Hematopoietic multipotent progenitor cell (in vitro differentiated cells): Measurements from ENCODE around the gene PDE1C. TPM values are rescaled to one million over a fixed set of nuclear protein-coding genes. Genes with fewer than 3 reads are reported as not detected.

ENCODE experiments used
- DNase-seq, 3 donors: peaks; one replicate each; pipeline ENCODE4 v3.0.0-alpha.2; 2011 to 2015; ENCODE audit warnings: low read depth in 2 of 3, low spot score in 2 of 3
- total RNA-seq: library from RNA; depleted of rRNA; stranded (reverse); fragments of >200 nt; gene quantifications from one replicate; pipeline ENCODE4 v1.2.3, GENCODE V29; 2012

The PDE1C gene
- total RNA-seq, 1 donor: under 0.01 TPM

GRCh38 chr7:31906479-31907171 lies 163.6 kb downstream of the PDE1C start:
- no peak for DNase-seq

- no peak for DNase-seq
Measured at GRCh38 chr7:31903962-31904361, 166.2 kb downstream of the PDE1C start.

GRCh38 chr7:31899356-31899927 lies 170.8 kb downstream of the PDE1C start:
- DNase-seq: no peak

GRCh38 chr7:31896925-31897324 lies 173.3 kb downstream of the PDE1C start:
- no peak for DNase-seq

GRCh38 chr7:31894308-31894707 lies 175.9 kb downstream of the PDE1C start:
- no peak for DNase-seq

GRCh38 chr7:31893365-31893764 lies 176.8 kb downstream of the PDE1C start:
- no peak for DNase-seq

- no peak for DNase-seq
Measured at GRCh38 chr7:31892099-31892829, 177.9 kb downstream of the PDE1C start.

- no peak for DNase-seq
Measured at GRCh38 chr7:31890766-31891165, 179.4 kb downstream of the PDE1C start.

- DNase-seq: peak in 2 of 3 donors; percentile 5 to 28
Measured at GRCh38 chr7:31890198-31890597, 180.0 kb downstream of the PDE1C start.

- DNase-seq: no peak
Measured at GRCh38 chr7:31887006-31887405, 183.2 kb downstream of the PDE1C start.

GRCh38 chr7:31885171-31885570 lies 185.0 kb downstream of the PDE1C start:
- no peak for DNase-seq

GRCh38 chr7:31883761-31884164 lies 186.4 kb downstream of the PDE1C start:
- peak in 1 of 3 donors; percentile 33 for DNase-seq

- DNase-seq: no peak
Measured at GRCh38 chr7:31882187-31882586, 188.0 kb downstream of the PDE1C start.

GRCh38 chr7:31878875-31879274 lies 191.3 kb downstream of the PDE1C start:
- no peak for DNase-seq

GRCh38 chr7:31875424-31875823 lies 194.8 kb downstream of the PDE1C start:
- DNase-seq: no peak

- no peak for DNase-seq
Measured at GRCh38 chr7:31874631-31875386, 195.4 kb downstream of the PDE1C start.

GRCh38 chr7:31873816-31874597 lies 196.2 kb downstream of the PDE1C start:
- DNase-seq: no peak

GRCh38 chr7:31872545-31873370 lies 197.4 kb downstream of the PDE1C start:
- DNase-seq: no peak

- no peak for DNase-seq
Measured at GRCh38 chr7:31864646-31865045, 205.6 kb downstream of the PDE1C start.

GRCh38 chr7:31860925-31861324 lies 209.3 kb downstream of the PDE1C start:
- DNase-seq: no peak
